SK-N-SH treated with all-trans-retinoic acid at 6 μM for 48 hours (cell line): ENCODE measurements around the gene CPT1B.

Source experiments
- CSDC2 ChIP-seq: fragments of 250-450 bp; sonication (Bioruptor Pico); IDR thresholded peaks from 2 replicates; pipeline ENCODE4 v1.5.0; 2020; ENCODE audit warnings: mild to moderate bottlenecking, moderate library complexity
- RARB ChIP-seq: fragments of 250-450 bp; sonication (Bioruptor Pico); IDR thresholded peaks from 2 replicates; pipeline ENCODE4 v1.8.0; 2021; ENCODE audit warnings: mild to moderate bottlenecking, moderate library complexity
- TCF4 ChIP-seq: fragments of 250-450 bp; sonication (Bioruptor Pico); IDR thresholded peaks from 2 replicates; pipeline ENCODE4 v1.8.0; 2021; ENCODE audit warnings: mild to moderate bottlenecking, moderate library complexity, borderline replicate concordance

DNA sequence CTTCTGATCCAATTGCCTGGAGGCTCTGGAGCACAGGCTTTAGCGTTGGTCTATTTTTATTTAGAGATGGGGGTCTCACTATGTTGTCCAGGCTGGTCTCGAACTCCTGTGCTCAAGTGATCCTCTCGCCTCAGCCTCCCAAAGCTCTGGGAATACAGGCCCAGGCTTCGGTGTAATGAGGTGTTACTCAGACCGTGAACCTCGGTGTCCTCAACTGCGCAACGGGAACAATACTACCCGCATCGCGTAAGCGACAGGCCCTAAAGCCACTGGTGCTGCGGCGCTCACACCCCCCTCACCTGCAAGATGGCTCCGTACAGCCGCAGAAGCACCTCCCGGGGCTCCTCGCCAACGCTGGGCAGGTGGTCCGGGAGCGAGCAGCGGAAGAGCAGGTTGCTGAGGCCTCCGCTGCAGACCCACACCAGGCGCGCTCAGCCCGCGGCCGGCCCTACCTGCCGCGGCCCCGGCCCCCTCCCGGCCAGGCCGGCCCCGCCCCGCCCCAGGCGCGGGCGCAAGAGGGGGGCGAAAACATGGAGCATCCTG is 3.8 kb upstream of the CPT1B start:
- TF ChIP-seq CSDC2 (CRISPR knock-in tag), result no peak
- TF ChIP-seq RARB, result no peak
- TF ChIP-seq TCF4 (CRISPR knock-in tag), result no peak
